Endodermal cell (in vitro differentiated cells): ENCODE data around the gene RHPN2. TPM values are rescaled to one million over a fixed set of nuclear protein-coding genes. Genes with fewer than 3 reads are reported as not detected.
"Not testable (repeated sequence)": the region's sequence is repeated elsewhere in the genome, so short reads cannot be mapped to it uniquely, and the experiment has no call there.

ENCODE experiments used
- DNase-seq: peaks from one replicate; pipeline ENCODE4 v3.0.0-alpha.2; 2017
- H3K27ac ChIP-seq: 2 replicates; pipeline ENCODE4 v1.5.1; 2013; ENCODE audit warnings: mild to moderate bottlenecking, low read depth, low read length, moderate library complexity
- H3K27me3 ChIP-seq: 2 replicates; pipeline ENCODE4 v1.6.1; 2013; ENCODE audit warnings: mild to moderate bottlenecking, low read length, moderate library complexity; ENCODE audit not compliant: insufficient read depth, control insufficient read depth, poor library complexity, severe bottlenecking
- H3K36me3 ChIP-seq: 2 replicates; pipeline ENCODE4 v1.7.0; 2013; ENCODE audit warnings: mild to moderate bottlenecking, low read length, moderate library complexity; ENCODE audit not compliant: control insufficient read depth, insufficient read depth
- H3K4me1 ChIP-seq: one replicate; pipeline ENCODE4 v1.7.0; 2013; ENCODE audit warnings: low read length; ENCODE audit not compliant: control insufficient read depth, insufficient read depth
- H3K4me3 ChIP-seq: 2 replicates; pipeline ENCODE4 v1.5.1; 2013; ENCODE audit warnings: mild to moderate bottlenecking, low read length, moderate library complexity
- H3K9ac ChIP-seq: 2 replicates; pipeline ENCODE4 v1.6.1; 2013; ENCODE audit warnings: mild to moderate bottlenecking, low read length, moderate library complexity; ENCODE audit not compliant: poor library complexity, severe bottlenecking; ENCODE audit errors: extremely low read depth
- H3K9me3 ChIP-seq: 2 replicates; pipeline ENCODE4 v1.6.1; 2013; ENCODE audit warnings: mild to moderate bottlenecking, low read length, moderate library complexity; ENCODE audit not compliant: control insufficient read depth
- H3K27ac Mint-ChIP-seq: 2 replicates; pipeline ENCODE4 v1.8.0; 2020; ENCODE audit warnings: mixed read lengths
- H3K27me3 Mint-ChIP-seq: 2 replicates; pipeline ENCODE4 v1.8.0; 2021; ENCODE audit warnings: mild to moderate bottlenecking, mixed read lengths; ENCODE audit not compliant: insufficient read depth
- H3K36me3 Mint-ChIP-seq: 2 replicates; pipeline ENCODE4 v1.8.0; 2020; ENCODE audit warnings: low read depth, mixed read lengths
- H3K4me1 Mint-ChIP-seq: 2 replicates; pipeline ENCODE4 v1.8.0; 2020; ENCODE audit warnings: mixed read lengths
- H3K4me3 Mint-ChIP-seq: 2 replicates; pipeline ENCODE4 v1.8.0; 2020; ENCODE audit warnings: mild to moderate bottlenecking, moderate library complexity, mixed read lengths
- H3K9me3 Mint-ChIP-seq: 2 replicates; pipeline ENCODE4 v1.8.0; 2020; ENCODE audit warnings: mild to moderate bottlenecking, mixed read lengths
- CTCF ChIP-seq: fragments of 200-600 bp; sonication (generic); conservative IDR thresholded peaks from 2 replicates; pipeline ENCODE4 v1.5.0; 2021; ENCODE audit warnings: antibody characterized with exemption, mild to moderate bottlenecking
- WGBS, 2 experiments: methylation state at CpG; one replicate each; pipeline versions ENCODE4 v1.1.5 to v1.1.7; 2013; ENCODE audit warnings: missing lambda C conversion rate in 2 of 2, mixed read lengths in 1 of 2; ENCODE audit not compliant: insufficient coverage in 1 of 2, insufficient read length in 1 of 2; 5-methylcytosine and 5-hydroxymethylcytosine counted together
- total RNA-seq, 2 donors: library from RNA; stranded (reverse); fragmentation: NEBNext Ultra II Directional in 1 of 2; extraction: Animal tissue kit (Norgen Biotek cat#: 25700) in 1 of 2; gene quantifications; 2 replicates in 1 of 2; 3 replicates in 1 of 2; pipeline ENCODE4 v1.2.1, GENCODE V29; 2021

The RHPN2 gene
- total RNA-seq, 2 donors from 2014 or later, result 52.0 to 53.2 TPM

GRCh38 chr19:32966750-32967149 lies 97.9 kb downstream of the RHPN2 start:
- H3K27ac ChIP-seq, result no peak overlapping the region
- Mint-ChIP-seq H3K4me1 (peaks cover 7% of the 10 kb centered on the region), H3K4me3 (no peak overlapping the region), H3K9me3 (no peaks in the 10 kb centered on the region), H3K27ac (no peak overlapping the region), H3K36me3 (peaks cover 46% of the 10 kb centered on the region), H3K27me3 (no peaks in the 10 kb centered on the region)
- no peak for TF ChIP-seq CTCF
- DNase-seq, result no peak
- no peaks in the 10 kb centered on the region for H3K9me3 ChIP-seq
- no peak overlapping the region for H3K4me3 ChIP-seq
- H3K9ac ChIP-seq, result no peak overlapping the region
- H3K27me3 ChIP-seq, result no peaks in the 10 kb centered on the region
- 94 to 100% methylated on average over 2 to 9 of the region's 9 CpGs for WGBS, 2 experiments
- peaks cover 64% of the 10 kb centered on the region for H3K36me3 ChIP-seq
- H3K4me1 ChIP-seq, result no peaks in the 10 kb centered on the region

GRCh38 chr19:32945260-32945659 lies 119.4 kb downstream of the RHPN2 start:
- H3K4me3 ChIP-seq, result no peak overlapping the region
- Mint-ChIP-seq H3K9me3 (no peaks in the 10 kb centered on the region), H3K4me1 (no peaks in the 10 kb centered on the region), H3K4me3 (no peak overlapping the region), H3K27ac (no peak overlapping the region), H3K27me3 (no peaks in the 10 kb centered on the region), H3K36me3 (peaks cover 63% of the 10 kb centered on the region)
- WGBS, 2 experiments, result 52 to 58% methylated on average over 3 of the region's 3 CpGs
- no peaks in the 10 kb centered on the region for H3K4me1 ChIP-seq
- TF ChIP-seq CTCF, result peak; percentile 20
- H3K9me3 ChIP-seq, result no peaks in the 10 kb centered on the region
- H3K9ac ChIP-seq, result no peak overlapping the region
- H3K27ac ChIP-seq, result no peak overlapping the region
- no peaks in the 10 kb centered on the region for H3K27me3 ChIP-seq
- DNase-seq, result no peak
- peaks cover 37% of the 10 kb centered on the region for H3K36me3 ChIP-seq

- 92 to 100% methylated on average over 2 to 4 of the region's 5 CpGs for WGBS, 2 experiments
These were observed 123.4 kb downstream of the RHPN2 start for GRCh38 chr19:32941273-32941672.

GRCh38 chr19:32936065-32936464 lies 128.6 kb downstream of the RHPN2 start:
- TF ChIP-seq CTCF, result no peak
- Mint-ChIP-seq H3K9me3 (no peaks in the 10 kb centered on the region), H3K4me3 (no peak overlapping the region), H3K27ac (no peak overlapping the region), H3K4me1 (no peaks in the 10 kb centered on the region), H3K36me3 (peaks cover 49% of the 10 kb centered on the region), H3K27me3 (no peaks in the 10 kb centered on the region)
- H3K9ac ChIP-seq, result no peak overlapping the region
- no peak overlapping the region for H3K27ac ChIP-seq
- H3K27me3 ChIP-seq, result no peaks in the 10 kb centered on the region
- no peak for DNase-seq
- no peak overlapping the region for H3K4me3 ChIP-seq
- no peaks in the 10 kb centered on the region for H3K9me3 ChIP-seq
- WGBS, 2 experiments, result 94 to 100% methylated on average over 3 to 8 of the region's 8 CpGs
- H3K4me1 ChIP-seq, result no peaks in the 10 kb centered on the region
- peaks cover 34% of the 10 kb centered on the region for H3K36me3 ChIP-seq

More at GRCh38 chr19:32941273-32941672, 123.4 kb downstream of the RHPN2 start:
- H3K27ac Mint-ChIP-seq, H3K4me1 ChIP-seq, DNase-seq, H3K27me3 ChIP-seq, H3K9me3 ChIP-seq, H3K4me1 Mint-ChIP-seq, H3K4me3 ChIP-seq, H3K27me3 Mint-ChIP-seq, H3K9ac ChIP-seq, H3K27ac ChIP-seq, H3K4me3 Mint-ChIP-seq, H3K9me3 Mint-ChIP-seq: not testable (repeated sequence)
- H3K36me3 ChIP-seq, result peaks cover 32% of the 10 kb centered on the region
- peaks cover 56% of the 10 kb centered on the region for H3K36me3 Mint-ChIP-seq
